ENCODE data around the gene PTPRM. TPM values are rescaled to one million over a fixed set of nuclear protein-coding genes. Genes with fewer than 3 reads are reported as not detected.

PTPRM gene
- total RNA-seq, 1 donor from 2014 or later = 65.5 TPM

DNA sequence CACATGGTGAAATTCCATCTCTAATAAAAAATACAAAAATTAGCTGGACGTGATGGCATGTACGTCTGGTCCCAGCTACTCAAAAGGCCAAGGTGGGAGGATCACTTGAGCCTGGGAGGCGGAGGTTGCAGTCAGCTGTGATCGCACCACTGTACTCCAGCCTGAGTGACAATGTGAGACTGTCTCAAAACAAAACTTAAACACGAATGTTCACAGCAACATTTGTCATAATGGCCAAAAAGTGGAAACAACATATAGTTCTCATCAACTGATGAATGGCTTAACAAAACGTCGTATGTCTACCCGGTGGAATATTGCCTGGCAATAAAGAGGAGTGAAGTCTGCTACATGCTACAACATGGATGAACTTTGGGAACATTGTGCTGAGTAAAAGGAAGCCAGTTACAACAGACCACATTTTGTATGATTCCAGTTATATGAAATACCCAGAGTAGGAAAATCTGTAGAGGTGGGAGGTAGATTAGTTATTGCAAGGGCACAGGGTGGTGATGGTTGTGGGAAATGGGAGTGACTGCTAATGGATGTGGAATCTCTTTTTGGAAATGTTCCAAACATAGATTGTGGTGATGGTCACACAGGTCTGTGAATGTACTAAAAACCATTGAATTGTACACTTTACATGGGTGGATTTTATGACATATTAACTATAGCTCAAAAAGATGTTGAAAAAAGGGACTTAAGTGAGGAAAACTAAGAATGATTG lies 478.2 kb downstream of the PTPRM start:
- Histone ChIP-seq H3K4me3 (ENCODE audit: low read depth, low read length) (no peak overlapping the region), H3K27me3 (ENCODE audit: control insufficient read depth, insufficient read depth, low read length) (no peaks in the 10 kb centered on the region), H3K36me3 (ENCODE audit: control insufficient read depth, insufficient read depth, low read length) (no peaks in the 10 kb centered on the region)
- no peak for TF ChIP-seq CTCF (IDR thresholded peaks at IDR 0.05; ENCODE audit: insufficient read depth, low read length, poor library complexity, severe bottlenecking)
- DNase-seq (ENCODE audit: low read depth) = no peak

DNA sequence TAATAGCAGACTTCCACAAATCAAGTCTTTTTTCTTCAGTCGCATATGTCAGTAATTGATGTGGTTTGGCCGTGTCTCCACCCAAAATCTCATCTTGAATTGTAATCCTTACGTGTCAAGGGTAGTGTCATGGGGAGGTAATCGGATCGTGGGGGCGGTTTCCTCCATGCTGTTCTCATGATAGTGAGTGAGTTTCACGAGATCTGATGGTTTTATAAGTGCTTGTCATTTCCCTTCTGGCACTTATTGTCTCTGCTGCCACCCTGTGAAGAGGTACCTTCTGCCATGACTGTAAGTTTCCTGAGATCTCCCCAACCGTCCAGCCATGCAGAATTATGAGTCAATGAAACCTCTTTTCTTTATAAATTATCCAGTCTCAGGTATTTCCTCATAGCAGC lies 478.8 kb downstream of the PTPRM start:
- no peak overlapping the region for H3K4me3 ChIP-seq (ENCODE audit: low read depth, low read length)
- no peaks in the 10 kb centered on the region for H3K27me3 ChIP-seq (ENCODE audit: control insufficient read depth, insufficient read depth, low read length)
- DNase-seq (ENCODE audit: low read depth) = no peak

DNA sequence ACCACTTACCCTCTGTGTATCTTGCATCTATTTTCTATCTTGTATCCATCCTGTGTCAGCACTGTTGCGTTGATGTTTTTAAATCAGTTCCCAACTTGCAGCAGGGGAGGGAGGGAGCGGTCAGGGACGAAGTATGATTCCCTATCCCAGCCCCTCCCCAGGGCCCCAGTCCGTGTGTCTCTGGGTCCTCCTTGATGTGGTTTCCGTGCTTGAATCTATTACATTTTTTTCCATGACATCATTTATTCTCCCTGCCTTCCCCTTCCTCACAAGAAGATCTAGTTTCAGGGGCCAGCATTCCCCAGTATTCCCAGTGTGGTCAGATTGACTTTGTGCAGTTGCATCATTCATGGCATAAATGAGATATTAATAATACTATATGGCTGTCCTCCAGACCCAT lies 479.3 kb downstream of the PTPRM start:
- H3K36me3 ChIP-seq (ENCODE audit: control insufficient read depth, insufficient read depth, low read length) = no peaks in the 10 kb centered on the region
- TF ChIP-seq CTCF (IDR thresholded peaks at IDR 0.05; ENCODE audit: insufficient read depth, low read length, poor library complexity, severe bottlenecking) = no peak
- no peak overlapping the region for H3K4me3 ChIP-seq (ENCODE audit: low read depth, low read length)
- no peaks in the 10 kb centered on the region for H3K27me3 ChIP-seq (ENCODE audit: control insufficient read depth, insufficient read depth, low read length)
- no peak for DNase-seq (ENCODE audit: low read depth)

More for the DNA sequence above, 478.8 kb downstream of the PTPRM start:
- TF ChIP-seq CTCF (IDR thresholded peaks at IDR 0.05; ENCODE audit: insufficient read depth, low read length, poor library complexity, severe bottlenecking) = no peak
- H3K36me3 ChIP-seq (ENCODE audit: control insufficient read depth, insufficient read depth, low read length) = no peaks in the 10 kb centered on the region

- no peak for TF ChIP-seq CTCF (IDR thresholded peaks at IDR 0.05; ENCODE audit: insufficient read depth, low read length, poor library complexity, severe bottlenecking)
- no peaks in the 10 kb centered on the region for H3K27me3 ChIP-seq (ENCODE audit: control insufficient read depth, insufficient read depth, low read length)
- no peak overlapping the region for H3K4me3 ChIP-seq (ENCODE audit: low read depth, low read length)
- no peak for DNase-seq (ENCODE audit: low read depth)
- no peaks in the 10 kb centered on the region for H3K36me3 ChIP-seq (ENCODE audit: control insufficient read depth, insufficient read depth, low read length)
These were observed 482.0 kb downstream of the PTPRM start for GRCh38 chr18:8049147-8049546.

DNA sequence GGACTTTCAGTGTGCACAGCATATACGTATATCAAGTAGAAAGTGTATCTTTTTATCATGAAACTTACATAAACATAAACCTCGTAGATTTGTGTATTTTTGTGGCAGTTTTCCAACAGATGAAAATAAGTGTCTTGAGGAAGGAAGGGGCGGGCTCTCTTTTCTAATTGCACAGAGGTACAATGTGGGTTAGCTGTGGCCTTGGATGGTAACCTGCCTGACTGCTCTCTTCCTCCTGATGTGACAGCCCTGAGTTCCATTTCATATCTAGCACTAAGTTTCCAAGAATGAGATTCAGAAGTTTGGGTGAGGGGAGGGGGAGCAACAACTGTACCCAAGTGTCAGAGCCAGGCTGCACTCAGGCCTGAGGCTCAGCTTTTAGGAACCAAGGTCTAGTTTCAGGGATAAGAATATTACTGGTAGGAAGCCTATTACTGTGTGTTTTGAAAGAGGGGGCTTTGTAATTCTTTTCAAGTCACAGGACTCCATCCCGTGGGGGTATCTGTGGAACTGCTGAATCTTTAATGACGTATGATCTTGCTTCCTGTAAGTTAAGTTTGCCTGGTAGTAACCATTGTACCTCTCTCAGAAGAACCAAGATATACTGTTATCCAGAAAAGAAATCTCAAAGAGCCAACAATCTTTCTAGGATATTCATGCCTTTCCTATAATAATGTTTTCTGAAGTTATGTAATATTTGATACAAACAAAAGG lies 483.7 kb downstream of the PTPRM start:
- no peak for TF ChIP-seq CTCF (IDR thresholded peaks at IDR 0.05; ENCODE audit: insufficient read depth, low read length, poor library complexity, severe bottlenecking)
- no peaks in the 10 kb centered on the region for H3K27me3 ChIP-seq (ENCODE audit: control insufficient read depth, insufficient read depth, low read length)
- no peaks in the 10 kb centered on the region for H3K36me3 ChIP-seq (ENCODE audit: control insufficient read depth, insufficient read depth, low read length)
- H3K4me3 ChIP-seq (ENCODE audit: low read depth, low read length) = no peak overlapping the region
- no peak for DNase-seq (ENCODE audit: low read depth)
